HCT116 (cell line): Measurements from ENCODE around the gene CCDC107. TPM values are rescaled to one million over a fixed set of nuclear protein-coding genes. Genes with fewer than 3 reads are reported as not detected.

Experiments used
- ATAC-seq: fragments of 200-7000 bp; cut with Tn5 transposase; 2 replicates; pipeline ENCODE4 v1.9.1; 2020; ENCODE audit warnings: mild to moderate bottlenecking, moderate library complexity
- BruUV-seq: library from RNA; stranded (reverse); fragments of 400-500 nt; replicated peaks from 2 replicates; lab custom pipeline; 2021; lab: Mats Ljungman, UMichigan
- CTCF ChIA-PET: fragments of 300-600 bp; sonication (Branson Sonifier 250); formaldehyde crosslinking; loops from one replicate; lab custom pipeline; 2021; ENCODE audit warnings: antibody characterized with exemption; lab: Charles Lee
- POLR2A ChIA-PET: fragments of 300-600, 350-600 bp; sonication (Branson Sonifier 250); formaldehyde crosslinking; loops from one replicate; lab custom pipeline; 2021; ENCODE audit warnings: antibody characterized with exemption; lab: Charles Lee
- RAD21 ChIA-PET, 2 experiments: fragments of 300-600 bp; sonication (Branson Sonifier 250); formaldehyde crosslinking; loops; one replicate each; lab custom pipeline; 2023; ENCODE audit warnings: low total read pairs in 2 of 2; ENCODE audit not compliant: uncharacterized antibody in 2 of 2, unreplicated experiment in 2 of 2, low non-redundant PET in 1 of 2; lab: Charles Lee
- DNase-seq: peaks from one replicate; pipeline ENCODE4 v3.0.0-alpha.2; 2010; ENCODE audit warnings: low read depth, low spot score
- H2AFZ ChIP-seq: fragments of 200-600 bp; shearing (Covaris generic), sonication (generic); 2 replicates; pipeline ENCODE4 v1.6.1; 2017; ENCODE audit warnings: low read depth, mixed run types, mixed read lengths, antibody characterized with exemption, low read length; ENCODE audit not compliant: poor library complexity, severe bottlenecking
- H3K27ac ChIP-seq: 2 replicates; pipeline ENCODE4 v1.5.1; 2012; ENCODE audit warnings: low read depth, low read length
- H3K27me3 ChIP-seq: fragments of 200-600 bp; sonication (generic); 2 replicates; pipeline ENCODE4 v1.6.1; 2016; ENCODE audit warnings: mixed run types, low read length, mixed read lengths; ENCODE audit not compliant: insufficient read depth
- H3K36me3 ChIP-seq, 2 experiments: fragments of 200-500 bp in 1 of 2; fragments of 200-600 bp in 1 of 2; sonication (Bioruptor generic) in 1 of 2; sonication (generic) in 1 of 2; 2 replicates each; pipeline versions ENCODE4 v1.5.1 to v1.6.1; 2014 to 2016; ENCODE audit warnings: low read length in 2 of 2, inconsistent platforms in 1 of 2, mixed read lengths in 1 of 2, mixed run types in 1 of 2; ENCODE audit not compliant: insufficient read depth in 2 of 2, control insufficient read depth in 1 of 2
- H3K4me1 ChIP-seq, 2 experiments: fragments of 200-600 bp in 1 of 2; sonication (generic) in 1 of 2; 2 replicates each; pipeline versions ENCODE4 v1.5.1 to v1.6.1; 2012 to 2017; ENCODE audit warnings: low read length in 2 of 2, inconsistent platforms in 1 of 2, mild to moderate bottlenecking in 1 of 2, mixed read lengths in 1 of 2, mixed run types in 1 of 2, moderate library complexity in 1 of 2; ENCODE audit not compliant: insufficient read depth in 2 of 2, control insufficient read depth in 1 of 2
- H3K4me2 ChIP-seq: fragments of 200-600 bp; sonication (generic); 2 replicates; pipeline ENCODE4 v1.6.1; 2017; ENCODE audit warnings: mixed run types, low read length, mixed read lengths
- H3K4me3 ChIP-seq, 2 experiments: fragments of 200-600 bp in 1 of 2; sonication (generic) in 1 of 2; replicated peaks in 1 of 2; 2 replicates each; pipeline ENCODE4 v1.5.1; 2011 to 2016; ENCODE audit warnings: low read length in 2 of 2, control low read depth in 1 of 2, low read depth in 1 of 2, mild to moderate bottlenecking in 1 of 2, mixed read lengths in 1 of 2, mixed run types in 1 of 2
- H3K79me2 ChIP-seq: fragments of 200-600 bp; sonication (generic); 2 replicates; pipeline ENCODE4 v1.6.1; 2017; ENCODE audit warnings: mild to moderate bottlenecking, mixed run types, low read length, moderate library complexity, mixed read lengths; ENCODE audit not compliant: insufficient read depth
- H3K9ac ChIP-seq: fragments of 200-600 bp; sonication (generic); 2 replicates; pipeline ENCODE4 v1.6.1; 2016; ENCODE audit warnings: low read length, mixed read lengths
- H3K9me2 ChIP-seq: fragments of 200-600 bp; sonication (generic), shearing (Covaris generic); 2 replicates; pipeline ENCODE4 v1.6.1; 2017; ENCODE audit warnings: mixed run types, mild to moderate bottlenecking, moderate library complexity; ENCODE audit not compliant: insufficient read depth
- H3K9me3 ChIP-seq, 2 experiments: fragments of 200-500 bp in 1 of 2; fragments of 200-600 bp in 1 of 2; sonication (Bioruptor generic) in 1 of 2; sonication (generic) in 1 of 2; 2 replicates each; pipeline ENCODE4 v1.6.1; 2014 to 2017; ENCODE audit warnings: low read length in 2 of 2, mixed read lengths in 2 of 2, inconsistent platforms in 1 of 2, low read depth in 1 of 2, mild to moderate bottlenecking in 1 of 2, mixed run types in 1 of 2, moderate library complexity in 1 of 2; ENCODE audit not compliant: control insufficient read depth in 1 of 2, insufficient read depth in 1 of 2
- H4K20me1 ChIP-seq: fragments of 200-600 bp; sonication (generic), shearing (Covaris generic); 2 replicates; pipeline ENCODE4 v1.6.1; 2017; ENCODE audit warnings: mixed run types, mild to moderate bottlenecking, moderate library complexity; ENCODE audit not compliant: insufficient read depth
- CEBPB ChIP-seq: IDR thresholded peaks from 2 replicates; pipeline ENCODE4 v1.6.1; 2012; ENCODE audit warnings: low read depth
- EZH2 ChIP-seq: fragments of 200-600 bp; sonication (generic); IDR thresholded peaks from 2 replicates; pipeline ENCODE4 v1.6.1; 2017; ENCODE audit warnings: antibody characterized with exemption, mixed run types
- POLR2A ChIP-seq: IDR thresholded peaks from 2 replicates; pipeline ENCODE4 v1.7.0; 2011; ENCODE audit warnings: borderline replicate concordance; ENCODE audit not compliant: insufficient read depth, insufficient read length; ENCODE audit errors: extremely low read depth
- SP1 ChIP-seq: IDR thresholded peaks from 2 replicates; pipeline ENCODE4 v1.6.1; 2012; ENCODE audit warnings: low read depth
- SRF ChIP-seq: IDR thresholded peaks from 2 replicates; pipeline ENCODE4 v1.6.1; 2012; ENCODE audit warnings: low read depth
- TCF7L2 ChIP-seq: IDR thresholded peaks from 2 replicates; pipeline ENCODE4 v1.7.0; 2011; ENCODE audit warnings: borderline replicate concordance, inconsistent platforms; ENCODE audit not compliant: insufficient read depth, insufficient read length; ENCODE audit errors: extremely low read depth
- ZFX ChIP-seq: fragments of 450-650 bp; IDR thresholded peaks from 2 replicates; pipeline ENCODE4 v1.6.1; 2017
- intact Hi-C: fragments of 100-400 bp; cut with micrococcal nuclease; formaldehyde crosslinking; loops from 2 replicates; pipeline ENCODE4 v1.10.0; 2022
- total RNA-seq: library from RNA; stranded (reverse); gene quantifications from one replicate; pipeline ENCODE4 v1.2.1, GENCODE V29; 2021; ENCODE audit not compliant: unreplicated experiment
- TF ChIP-seq, protein P1 (sequence below): IDR thresholded peaks from 2 replicates; pipeline ENCODE4 v1.6.1; 2012

CCDC107 gene
- total RNA-seq, 1 experiment from 2014 or later = 11.1 TPM

DNA sequence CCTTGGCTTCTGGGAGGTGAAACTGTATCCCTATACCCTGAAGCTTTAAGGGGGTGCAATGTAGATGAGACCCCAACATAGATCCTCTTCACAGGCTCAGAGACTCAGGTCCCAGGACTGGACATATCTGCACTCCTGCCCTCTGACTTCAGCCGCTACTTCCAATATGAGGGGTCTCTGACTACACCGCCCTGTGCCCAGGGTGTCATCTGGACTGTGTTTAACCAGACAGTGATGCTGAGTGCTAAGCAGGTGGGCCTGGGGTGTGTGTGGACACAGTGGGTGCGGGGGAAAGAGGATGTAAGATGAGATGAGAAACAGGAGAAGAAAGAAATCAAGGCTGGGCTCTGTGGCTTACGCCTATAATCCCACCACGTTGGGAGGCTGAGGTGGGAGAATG, 21.0 kb downstream of the CCDC107 start:
- DNase-seq = no peak
- BruUV-seq = no TSS peak
- TF ChIP-seq SRF (no peak), EZH2 (no peak)
- TF ChIP-seq, protein P1, sequence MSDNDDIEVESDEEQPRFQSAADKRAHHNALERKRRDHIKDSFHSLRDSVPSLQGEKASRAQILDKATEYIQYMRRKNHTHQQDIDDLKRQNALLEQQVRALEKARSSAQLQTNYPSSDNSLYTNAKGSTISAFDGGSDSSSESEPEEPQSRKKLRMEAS = no peak
- TF ChIP-seq, all 23 proteins: peak for 0
- H3K4me2 ChIP-seq = no peak overlapping the region
- H3K27ac ChIP-seq = no peak overlapping the region
- ATAC-seq = no peak
- no peak overlapping the region for H3K4me3 ChIP-seq
- no peak overlapping the region for H3K9ac ChIP-seq
- intact Hi-C loops = no loop called here
- H3K4me1 ChIP-seq = no peaks in the 10 kb centered on the region
- no peaks in the 10 kb centered on the region for H4K20me1 ChIP-seq
- ChIA-PET CTCF (interaction anchor here (1.4 kb wide), 1 partner anchor 17 kb away, joined by 4 read pairs; no protein-coding TSS in a partner anchor), POLR2A (interaction anchor here (2.3 kb wide), 1 partner anchor 10 kb away, joined by 15 read pairs; the partner anchor contains the start of gene TPM2), RAD21 (interaction anchor here in 1 of 2 experiments (0.6 kb wide), 1 partner anchor 51 kb away, joined by 3 read pairs; no protein-coding TSS in a partner anchor)
- H3K9me2 ChIP-seq = no peaks in the 10 kb centered on the region
- H3K79me2 ChIP-seq = no peaks in the 10 kb centered on the region
- no peaks in the 10 kb centered on the region for H3K9me3 ChIP-seq
- H2AFZ ChIP-seq = no peak overlapping the region
- H3K36me3 ChIP-seq = peaks cover 16 to 22% of the 10 kb centered on the region in 2 experiments; a peak in 3 of 4 replicates
- no peaks in the 10 kb centered on the region for H3K27me3 ChIP-seq

DNA sequence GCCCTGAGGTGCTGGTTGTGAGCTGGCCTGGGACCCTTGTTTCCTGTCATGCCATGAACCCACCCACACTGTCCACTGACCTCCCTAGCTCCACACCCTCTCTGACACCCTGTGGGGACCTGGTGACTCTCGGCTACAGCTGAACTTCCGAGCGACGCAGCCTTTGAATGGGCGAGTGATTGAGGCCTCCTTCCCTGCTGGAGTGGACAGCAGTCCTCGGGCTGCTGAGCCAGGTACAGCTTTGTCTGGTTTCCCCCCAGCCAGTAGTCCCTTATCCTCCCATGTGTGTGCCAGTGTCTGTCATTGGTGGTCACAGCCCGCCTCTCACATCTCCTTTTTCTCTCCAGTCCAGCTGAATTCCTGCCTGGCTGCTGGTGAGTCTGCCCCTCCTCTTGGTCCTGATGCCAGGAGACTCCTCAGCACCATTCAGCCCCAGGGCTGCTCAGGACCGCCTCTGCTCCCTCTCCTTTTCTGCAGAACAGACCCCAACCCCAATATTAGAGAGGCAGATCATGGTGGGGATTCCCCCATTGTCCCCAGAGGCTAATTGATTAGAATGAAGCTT, 21.8 kb downstream of the CCDC107 start:
- Histone ChIP-seq H3K36me3 (peaks cover 22 to 30% of the 10 kb centered on the region in 2 experiments; a peak in 3 of 4 replicates), H3K9me2 (no peaks in the 10 kb centered on the region), H4K20me1 (no peaks in the 10 kb centered on the region), H3K4me2 (no peak overlapping the region), H3K27ac (no peak overlapping the region), H3K4me3 (no peak overlapping the region), H3K9ac (no peak overlapping the region), H3K9me3 (no peaks in the 10 kb centered on the region), H3K27me3 (no peaks in the 10 kb centered on the region), H3K4me1 (no peaks in the 10 kb centered on the region), H3K79me2 (no peaks in the 10 kb centered on the region; the same call in 1 of the 2 replicates), H2AFZ (no peak overlapping the region)
- CTCF ChIA-PET = interaction anchor here (1.4 kb wide), 1 partner anchor 17 kb away, joined by 4 read pairs; no protein-coding TSS in a partner anchor
- BruUV-seq = no TSS peak
- intact Hi-C loops = no loop called here
- TF ChIP-seq, protein P1 = no peak
- TF ChIP-seq TCF7L2 = no peak
- no peak for TF ChIP-seq SP1
- TF ChIP-seq POLR2A = no peak
- TF ChIP-seq CEBPB = no peak
- TF ChIP-seq ZFX = no peak
- DNase-seq = no peak
- RAD21 ChIA-PET = interaction anchor here in 1 of 2 experiments (0.6 kb wide), 1 partner anchor 50 kb away, joined by 3 read pairs; no protein-coding TSS in a partner anchor
- POLR2A ChIA-PET = interaction anchor here (2.3 kb wide), 1 partner anchor 10 kb away, joined by 15 read pairs; the partner anchor contains the start of gene TPM2
- ATAC-seq = no peak
